AG20443 (cell line): ENCODE results near the gene NDOR1.

Experiments
- DNase-seq: peaks from one replicate; pipeline ENCODE4 v3.0.0; 2012; ENCODE audit warnings: low spot score, mixed read lengths

Gene NDOR1

DNA sequence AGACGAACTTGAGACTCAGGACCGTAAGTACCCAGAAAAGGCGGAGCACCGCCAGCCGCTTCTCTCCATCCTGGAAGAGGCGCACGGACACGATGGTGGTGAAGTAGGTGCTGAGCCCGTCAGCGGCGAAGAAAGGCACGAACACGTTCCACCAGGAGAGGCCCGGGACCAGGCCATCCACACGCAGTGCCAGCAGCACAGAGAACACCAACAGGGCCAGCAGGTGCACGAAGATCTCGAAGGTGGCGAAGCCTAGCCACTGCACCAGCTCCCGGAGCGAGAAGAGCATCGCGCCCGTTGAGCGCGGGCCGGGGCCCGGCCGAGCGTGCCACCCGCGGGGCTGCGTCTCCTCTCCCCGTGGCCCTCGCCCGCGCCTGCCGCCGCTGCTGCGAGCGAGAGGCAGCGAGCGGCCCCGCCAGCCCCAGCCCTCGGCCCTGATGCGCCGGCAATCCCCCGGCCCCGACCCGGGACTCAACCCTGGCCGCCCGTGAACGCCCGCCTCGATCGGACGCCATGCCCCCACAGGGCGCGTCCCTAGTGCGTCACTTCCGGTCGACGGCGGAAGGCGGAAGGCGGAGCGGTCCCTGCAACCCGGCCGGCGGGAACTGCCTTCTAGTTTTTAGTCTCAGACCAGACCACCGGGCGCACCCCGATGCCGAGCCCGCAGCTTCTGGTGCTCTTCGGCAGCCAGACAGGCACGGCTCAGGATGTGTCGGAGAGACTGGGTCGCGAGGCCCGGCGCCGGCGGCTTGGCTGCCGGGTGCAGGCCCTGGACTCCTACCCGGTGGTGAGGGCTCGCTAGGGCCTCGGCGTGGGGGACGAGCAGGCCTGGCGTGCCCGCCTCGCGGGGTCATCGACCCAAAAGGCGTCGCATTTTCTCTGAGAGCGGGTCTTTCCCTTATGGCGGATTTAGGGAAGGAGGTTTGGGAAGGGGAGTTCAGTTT, at the start of gene NDOR1, which contains the start of gene TMEM203:
Gene NDOR1 (plus strand): TSS at position 575 of the 944 bp plus-strand sequence. CDS start 78 bp downstream, at position 653.
Gene TMEM203 (minus strand): TSS at position 523 of the 944 bp plus-strand sequence. CDS start 234 bp downstream, at position 289.
- DNase-seq, result peak; percentile 96

GRCh38 chr9:137156567-137157375, 48.7 kb upstream of the NDOR1 start:
- DNase-seq, result peak; percentile 90

DNA sequence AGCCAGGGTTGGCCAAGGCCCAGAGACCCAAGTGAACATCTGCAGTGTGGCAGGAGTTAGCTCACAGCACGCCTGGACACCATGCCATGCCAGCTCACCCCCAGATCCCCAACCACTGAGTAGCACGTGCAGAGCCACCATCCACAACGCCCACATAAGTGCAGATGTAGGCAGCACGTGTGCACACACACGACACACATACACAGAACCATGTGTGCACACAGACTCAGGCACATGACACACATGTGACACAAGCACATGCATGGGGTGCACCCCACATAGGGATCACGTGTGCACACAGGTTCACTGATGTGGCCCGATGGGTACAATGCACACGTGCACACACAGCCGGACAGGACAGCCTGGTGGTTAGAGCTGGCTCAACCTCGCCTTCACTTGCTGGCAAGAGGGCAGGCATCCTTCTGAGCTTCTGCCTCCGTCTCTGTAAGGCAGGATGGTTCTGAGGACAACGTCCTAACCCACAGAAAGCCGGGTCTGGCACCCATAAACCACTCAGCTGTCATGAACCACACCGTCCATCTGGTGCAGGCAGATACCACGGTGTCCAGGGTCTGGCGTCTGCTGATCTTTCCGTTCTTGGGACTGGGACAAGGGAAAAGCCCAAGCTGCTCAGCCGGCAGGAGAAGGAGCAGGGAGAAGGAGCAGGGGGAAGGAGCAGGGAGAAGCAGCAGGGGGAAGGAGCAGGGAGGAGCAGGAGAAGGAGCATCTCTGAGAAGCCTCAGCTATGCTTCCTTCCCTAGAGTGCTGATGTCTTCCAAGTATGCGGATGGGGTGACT, 47.7 kb upstream of the NDOR1 start:
- no peak for DNase-seq

GRCh38 chr9:137158625-137159024, 46.9 kb upstream of the NDOR1 start:
- no peak for DNase-seq

DNA sequence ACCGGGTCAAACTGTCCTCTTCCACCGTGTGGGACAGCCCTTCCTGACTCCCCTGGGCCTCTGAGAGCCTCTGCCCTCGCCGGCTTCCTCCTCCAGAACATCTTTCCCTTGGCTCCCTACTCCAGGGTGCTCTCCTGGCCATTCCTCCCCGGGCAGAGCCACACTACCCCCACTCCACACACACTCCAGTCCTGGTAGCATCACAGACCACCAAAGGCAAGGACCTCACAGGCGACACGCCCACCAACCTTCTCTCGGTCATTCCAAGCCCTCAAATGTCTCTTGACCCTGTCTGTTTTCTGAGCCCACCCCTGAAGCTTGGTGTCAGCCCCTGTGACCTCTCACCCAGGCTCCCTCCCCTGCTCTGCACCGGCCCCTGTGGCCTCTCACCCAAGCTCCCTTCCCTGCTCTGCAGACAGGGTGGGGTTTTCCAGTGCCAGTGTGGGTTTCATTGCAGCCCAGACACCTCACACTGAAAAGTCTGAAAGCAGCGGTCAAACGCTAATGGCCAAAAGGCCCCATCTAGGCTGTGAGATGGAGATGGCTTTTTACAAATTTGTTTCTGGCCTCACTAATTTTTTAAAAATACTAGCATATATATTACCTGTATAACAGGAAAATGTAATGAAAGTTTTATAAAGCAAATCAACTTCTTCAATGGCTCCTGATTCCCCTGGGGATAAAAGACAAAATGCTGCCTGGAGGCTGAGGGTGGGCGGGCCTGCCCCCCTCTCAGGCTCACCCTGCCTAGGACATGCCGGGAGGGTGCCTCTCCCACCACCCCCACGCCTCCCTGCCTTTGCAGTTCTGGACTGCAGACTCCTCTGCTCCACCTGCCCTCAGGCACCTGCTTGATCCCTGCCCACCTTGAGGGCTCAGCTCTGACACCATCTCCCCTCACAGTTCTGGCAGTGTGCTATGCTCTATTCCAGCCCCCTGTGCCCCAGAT, 46.1 kb upstream of the NDOR1 start:
- DNase-seq, result no peak

DNA sequence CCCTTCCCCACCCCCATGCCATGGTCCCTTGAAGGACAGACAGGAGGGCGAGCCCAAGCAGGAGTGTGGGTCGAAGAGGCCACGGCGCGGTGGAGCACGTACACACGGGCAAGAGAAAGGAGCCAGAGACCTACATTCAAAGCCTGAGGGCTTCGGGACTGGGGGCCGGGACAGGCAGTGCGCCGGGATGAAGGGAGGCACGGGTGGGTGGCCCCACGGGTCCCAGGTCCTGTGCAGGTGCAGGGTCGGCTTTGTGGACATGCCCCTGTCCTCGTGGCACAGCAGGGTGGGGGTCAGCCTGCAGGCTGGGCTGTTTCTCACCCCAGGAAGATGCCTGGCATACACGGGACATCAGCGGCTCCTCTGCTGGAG, 45.5 kb upstream of the NDOR1 start:
- no peak for DNase-seq

DNA sequence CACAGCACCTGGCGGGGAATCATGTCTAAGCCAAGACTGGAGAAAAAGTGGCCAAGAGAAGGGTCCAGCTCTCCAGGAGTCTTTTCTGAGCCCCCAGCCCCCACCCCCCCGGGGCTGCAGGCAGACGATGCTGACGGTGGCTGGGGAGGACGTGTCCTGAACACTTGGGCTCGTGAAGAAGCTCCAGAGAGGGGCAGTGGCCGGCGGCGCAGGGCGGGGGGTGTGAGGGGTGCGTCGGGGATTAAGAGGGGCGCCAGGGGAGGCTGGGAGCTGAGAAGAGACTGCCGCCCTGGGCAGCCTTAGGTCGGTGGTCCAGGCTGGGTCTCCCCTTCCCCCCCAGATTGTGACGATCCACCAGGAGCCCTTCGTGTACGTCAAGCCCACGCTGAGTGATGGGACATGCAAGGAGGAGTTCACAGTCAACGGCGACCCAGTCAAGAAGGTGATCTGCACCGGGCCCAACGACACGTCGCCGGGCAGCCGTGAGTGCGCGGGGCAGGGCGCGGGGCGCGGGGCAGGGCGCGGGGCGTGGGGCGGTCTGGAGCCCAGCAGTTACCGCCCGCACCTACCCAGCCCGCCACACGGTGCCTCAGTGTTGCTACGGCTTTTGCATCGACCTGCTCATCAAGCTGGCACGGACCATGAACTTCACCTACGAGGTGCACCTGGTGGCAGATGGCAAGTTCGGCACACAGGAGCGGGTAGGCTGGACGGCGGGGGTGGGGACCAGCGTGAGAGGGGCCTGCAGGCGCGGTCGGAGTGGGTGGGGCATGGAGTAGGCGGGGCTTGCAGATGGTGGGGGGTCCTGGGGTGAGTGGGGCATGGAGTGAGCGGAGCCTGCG, 44.6 kb upstream of the NDOR1 start:
- no peak for DNase-seq

- DNase-seq, result no peak
Measured at GRCh38 chr9:137161558-137162486, 43.7 kb upstream of the NDOR1 start.

- peak; percentile 58 for DNase-seq
Measured at GRCh38 chr9:137162505-137163364, 42.8 kb upstream of the NDOR1 start.

GRCh38 chr9:137163365-137163715, 42.2 kb upstream of the NDOR1 start:
- no peak for DNase-seq

- DNase-seq, result no peak
Measured at GRCh38 chr9:137163805-137164204, 41.7 kb upstream of the NDOR1 start.

DNA sequence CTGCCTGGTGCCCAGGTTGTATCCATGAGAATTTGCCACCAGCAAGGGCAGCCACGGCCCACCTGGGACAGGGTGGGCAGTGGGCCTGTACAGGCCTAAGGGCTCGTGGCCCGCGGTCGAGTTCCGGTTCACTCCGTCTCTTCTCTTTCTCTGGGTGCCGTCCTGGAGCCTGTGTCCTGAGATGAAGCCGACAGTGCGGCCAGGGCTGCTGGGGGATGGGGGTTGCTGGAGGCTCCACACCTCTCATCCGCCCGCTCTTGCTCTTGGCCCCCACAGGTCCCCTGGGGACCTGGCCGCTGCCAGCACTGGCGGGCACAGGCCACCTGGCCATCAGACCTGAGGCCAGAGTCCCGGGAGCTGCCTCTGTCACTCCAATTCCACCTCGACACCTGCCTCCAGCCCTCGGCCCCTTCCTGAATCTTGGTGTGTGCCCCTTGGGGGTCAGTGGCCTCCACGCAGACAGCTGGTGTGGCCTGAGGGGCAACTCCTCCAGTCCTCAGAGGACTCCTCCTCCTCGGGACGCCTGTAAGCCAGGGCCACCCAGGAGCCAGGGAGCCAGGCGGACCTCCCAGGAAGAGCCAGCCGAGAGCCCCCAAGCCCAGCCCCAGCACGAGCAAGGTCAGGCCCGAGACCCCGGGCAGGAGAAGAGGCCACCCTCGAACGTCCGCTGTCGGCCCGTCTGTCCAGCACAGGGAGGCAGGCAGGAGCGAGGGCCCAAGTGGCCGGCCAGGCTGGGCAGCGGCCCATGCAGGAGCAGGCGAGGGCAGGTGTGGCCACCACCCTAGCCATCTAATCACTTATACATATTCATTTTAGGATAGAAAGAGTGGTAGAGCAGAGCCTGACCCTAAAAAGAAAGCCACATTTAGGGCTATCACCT, 40.9 kb upstream of the NDOR1 start:
- no peak for DNase-seq

- DNase-seq, result no peak
Measured at GRCh38 chr9:137165250-137165836, 40.2 kb upstream of the NDOR1 start.

DNA sequence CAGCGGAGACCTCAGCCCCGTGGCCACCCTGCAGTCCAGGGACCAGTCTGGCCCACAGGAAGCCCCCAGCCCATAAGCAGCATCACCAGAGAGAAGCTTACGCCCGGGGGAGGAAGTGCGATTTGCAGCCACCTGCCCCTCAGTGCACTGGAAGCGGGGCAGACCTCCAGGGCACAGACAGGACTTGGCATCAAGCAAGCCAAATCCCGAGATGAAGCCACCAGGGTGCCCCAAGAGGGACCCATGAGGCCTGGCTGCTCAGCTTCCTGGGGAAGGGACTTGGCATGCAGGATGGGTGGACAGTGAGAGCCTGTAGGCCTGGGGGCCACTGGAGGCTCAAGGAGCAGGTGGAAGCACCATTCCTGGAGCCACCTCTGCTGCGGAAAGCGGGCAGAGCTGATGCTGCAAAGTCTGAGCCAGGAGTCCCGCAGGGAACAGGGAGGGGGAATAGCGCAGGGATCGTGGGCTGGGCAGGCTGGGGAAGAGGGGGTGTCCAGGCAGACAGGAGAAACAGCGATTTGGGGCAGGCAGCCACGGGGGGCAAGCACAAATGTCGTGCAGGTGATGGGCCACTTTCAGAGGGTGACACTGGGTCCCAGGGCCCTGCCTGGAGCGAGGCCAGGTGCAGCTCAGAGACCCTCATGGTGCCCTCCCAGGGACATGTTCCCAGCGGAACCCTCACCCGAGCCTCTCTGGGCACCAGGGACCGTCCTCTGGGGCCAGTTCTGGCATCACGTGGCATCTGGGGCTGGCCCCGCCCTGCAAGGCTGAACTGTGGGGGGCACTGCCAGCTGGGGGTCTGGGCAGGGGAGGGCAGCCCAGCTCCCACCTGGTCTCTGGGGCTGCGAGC, 38.9 kb upstream of the NDOR1 start:
- DNase-seq, result no peak

- DNase-seq, result no peak
Measured at GRCh38 chr9:137167277-137167746, 38.2 kb upstream of the NDOR1 start.
